Measurements from ENCODE around the gene NDUFA13.

The NDUFA13 gene

GRCh38 chr19:19498255-19498991 is 17.6 kb upstream of the NDUFA13 start:
- CTCF ChIA-PET = no interaction called here
- Histone ChIP-seq H3K27ac (ENCODE audit: extremely low read depth, low read depth, low read length) (no peak overlapping the region), H3K9me3 (ENCODE audit: control insufficient read depth, insufficient read depth, low read depth, low read length) (no peaks in the 10 kb centered on the region), H3K4me1 (ENCODE audit: control insufficient read depth, insufficient read depth, low read length) (no peaks in the 10 kb centered on the region), H3K4me3 (ENCODE audit: low read depth, low read length) (no peak overlapping the region), H3K36me3 (ENCODE audit: control insufficient read depth in 2 of 2, insufficient read depth in 1 of 2, low read length in 2 of 2) (peaks cover 0 to 94% of the 10 kb centered on the region in 2 experiments; a peak in 2 of 3 replicates)
- no peak for TF ChIP-seq SP7 (tag by site-specific recombination; IDR thresholded peaks at IDR 0.05)
- TF ChIP-seq ZSCAN30 (tag by site-specific recombination; IDR thresholded peaks at IDR 0.05) = no peak
- no peak for TF ChIP-seq ZNF623 (tag by site-specific recombination; IDR thresholded peaks at IDR 0.05)
- no peak for TF ChIP-seq ZNF768 (tag by site-specific recombination; IDR thresholded peaks at IDR 0.05)
- no peak for TF ChIP-seq ZNF624 (tag by site-specific recombination; IDR thresholded peaks at IDR 0.05)
- no peak for TF ChIP-seq ZNF391 (tag by site-specific recombination; IDR thresholded peaks at IDR 0.05; ENCODE audit: borderline replicate concordance, low read depth)
- TF ChIP-seq GLI2 (tag by site-specific recombination; IDR thresholded peaks at IDR 0.05; ENCODE audit: borderline replicate concordance, low read depth) = no peak
- POLR2A ChIA-PET = no interaction called here

DNA sequence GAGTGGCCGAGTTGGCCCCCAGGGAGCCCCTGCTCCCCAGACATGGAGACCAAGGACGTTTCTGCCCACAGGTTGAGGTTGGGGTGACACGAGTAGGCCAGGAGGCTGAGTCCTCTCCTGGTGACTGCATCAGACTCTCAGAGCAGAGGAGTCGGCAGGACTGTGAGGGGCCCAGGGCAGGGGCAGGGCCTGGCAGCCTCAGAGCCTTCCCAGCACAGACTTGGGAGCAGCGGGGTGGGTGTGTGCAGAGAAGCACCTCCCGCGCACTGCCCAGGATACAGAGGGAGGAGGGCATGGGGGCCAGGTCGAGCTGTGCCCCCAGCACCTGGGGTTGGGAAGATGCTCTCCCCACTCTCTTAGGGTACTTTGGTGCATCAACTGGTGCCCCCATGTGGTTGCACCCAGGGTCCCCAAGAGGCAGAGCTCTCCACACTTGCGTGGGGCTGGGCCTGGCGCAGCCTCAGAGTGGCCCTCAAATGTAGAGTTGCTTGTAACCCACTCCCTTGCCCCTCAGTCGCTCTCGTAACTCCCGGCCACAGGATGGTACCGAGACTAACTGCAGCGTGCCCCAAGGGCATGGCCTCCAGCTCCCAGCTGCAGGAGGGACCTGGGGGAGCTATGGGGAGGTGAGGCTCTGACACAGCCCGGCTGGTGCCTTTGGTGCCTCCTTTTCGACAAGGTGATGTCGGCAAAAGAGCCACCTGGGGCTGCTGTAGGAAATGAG is 16.6 kb upstream of the NDUFA13 start:
- H3K9me3 ChIP-seq (ENCODE audit: control insufficient read depth, insufficient read depth, low read depth, low read length) = no peaks in the 10 kb centered on the region
- 0 out of 2 replicates have a peak overlapping the region, but pooled peaks have one; percentile 14 for H3K27ac ChIP-seq (ENCODE audit: extremely low read depth, low read depth, low read length)
- H3K4me3 ChIP-seq (ENCODE audit: low read depth, low read length) = no peak overlapping the region
- POLR2A ChIA-PET = no interaction called here
- CTCF ChIA-PET = interaction anchor here (1.2 kb wide), 1 partner anchor 9 kb away, joined by 6 read pairs; no protein-coding TSS in a partner anchor
- H3K4me1 ChIP-seq (ENCODE audit: control insufficient read depth, insufficient read depth, low read length) = no peaks in the 10 kb centered on the region
- H3K36me3 ChIP-seq (ENCODE audit: control insufficient read depth in 2 of 2, insufficient read depth in 1 of 2, low read length in 2 of 2) = peaks cover 4 to 95% of the 10 kb centered on the region in 2 experiments; a peak in 2 of 3 replicates
- TF ChIP-seq ZNF175 (tag by site-specific recombination; IDR thresholded peaks at IDR 0.05) (no peak), ZNF433 (tag by site-specific recombination; IDR thresholded peaks at IDR 0.05; ENCODE audit: low read depth) (no peak), ZNF623 (tag by site-specific recombination; IDR thresholded peaks at IDR 0.05) (no peak), ZNF48 (tag by site-specific recombination; IDR thresholded peaks at IDR 0.05) (no peak), ZBTB8A (tag by site-specific recombination; IDR thresholded peaks at IDR 0.05) (no peak), ZNF148 (tag by site-specific recombination; IDR thresholded peaks at IDR 0.05; ENCODE audit: borderline replicate concordance) (no peak), ZNF354C (tag by site-specific recombination; IDR thresholded peaks at IDR 0.05; ENCODE audit: borderline replicate concordance, low read depth) (no peak), ZNF837 (tag by site-specific recombination; IDR thresholded peaks at IDR 0.05) (no peak), ZNF114 (tag by site-specific recombination; IDR thresholded peaks at IDR 0.05) (no peak), ZNF629 (tag by site-specific recombination; IDR thresholded peaks at IDR 0.05) (no peak), ZNF362 (tag by site-specific recombination; IDR thresholded peaks at IDR 0.05) (no peak), ZNF426 (tag by site-specific recombination; IDR thresholded peaks at IDR 0.05) (no peak), ZNF776 (tag by site-specific recombination; IDR thresholded peaks at IDR 0.05; ENCODE audit: borderline replicate concordance) (no peak)
- TF ChIP-seq, protein P1, sequence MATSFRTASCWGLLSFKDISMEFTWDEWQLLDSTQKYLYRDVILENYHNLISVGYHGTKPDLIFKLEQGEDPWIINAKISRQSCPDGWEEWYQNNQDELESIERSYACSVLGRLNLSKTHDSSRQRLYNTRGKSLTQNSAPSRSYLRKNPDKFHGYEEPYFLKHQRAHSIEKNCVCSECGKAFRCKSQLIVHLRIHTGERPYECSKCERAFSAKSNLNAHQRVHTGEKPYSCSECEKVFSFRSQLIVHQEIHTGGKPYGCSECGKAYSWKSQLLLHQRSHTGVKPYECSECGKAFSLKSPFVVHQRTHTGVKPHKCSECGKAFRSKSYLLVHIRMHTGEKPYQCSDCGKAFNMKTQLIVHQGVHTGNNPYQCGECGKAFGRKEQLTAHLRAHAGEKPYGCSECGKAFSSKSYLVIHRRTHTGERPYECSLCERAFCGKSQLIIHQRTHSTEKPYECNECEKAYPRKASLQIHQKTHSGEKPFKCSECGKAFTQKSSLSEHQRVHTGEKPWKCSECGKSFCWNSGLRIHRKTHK (tag by site-specific recombination; IDR thresholded peaks at IDR 0.05) = no peak
- TF ChIP-seq, protein P2, sequence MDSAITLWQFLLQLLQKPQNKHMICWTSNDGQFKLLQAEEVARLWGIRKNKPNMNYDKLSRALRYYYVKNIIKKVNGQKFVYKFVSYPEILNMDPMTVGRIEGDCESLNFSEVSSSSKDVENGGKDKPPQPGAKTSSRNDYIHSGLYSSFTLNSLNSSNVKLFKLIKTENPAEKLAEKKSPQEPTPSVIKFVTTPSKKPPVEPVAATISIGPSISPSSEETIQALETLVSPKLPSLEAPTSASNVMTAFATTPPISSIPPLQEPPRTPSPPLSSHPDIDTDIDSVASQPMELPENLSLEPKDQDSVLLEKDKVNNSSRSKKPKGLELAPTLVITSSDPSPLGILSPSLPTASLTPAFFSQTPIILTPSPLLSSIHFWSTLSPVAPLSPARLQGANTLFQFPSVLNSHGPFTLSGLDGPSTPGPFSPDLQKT (IDR thresholded peaks at IDR 0.05; ENCODE audit: borderline replicate concordance, low read depth, low read length) = no peak
